Kidney glomerular epithelial cell (primary cell): ENCODE results near the gene KCNIP1.
A peak's percentile ranks its signal among the peaks of the same experiment; 100 is the strongest.

ENCODE experiments used
- DNase-seq: peaks from one replicate; lab custom pipeline; 2025; lab: John Stamatoyannopoulos, UW

Gene KCNIP1

DNA sequence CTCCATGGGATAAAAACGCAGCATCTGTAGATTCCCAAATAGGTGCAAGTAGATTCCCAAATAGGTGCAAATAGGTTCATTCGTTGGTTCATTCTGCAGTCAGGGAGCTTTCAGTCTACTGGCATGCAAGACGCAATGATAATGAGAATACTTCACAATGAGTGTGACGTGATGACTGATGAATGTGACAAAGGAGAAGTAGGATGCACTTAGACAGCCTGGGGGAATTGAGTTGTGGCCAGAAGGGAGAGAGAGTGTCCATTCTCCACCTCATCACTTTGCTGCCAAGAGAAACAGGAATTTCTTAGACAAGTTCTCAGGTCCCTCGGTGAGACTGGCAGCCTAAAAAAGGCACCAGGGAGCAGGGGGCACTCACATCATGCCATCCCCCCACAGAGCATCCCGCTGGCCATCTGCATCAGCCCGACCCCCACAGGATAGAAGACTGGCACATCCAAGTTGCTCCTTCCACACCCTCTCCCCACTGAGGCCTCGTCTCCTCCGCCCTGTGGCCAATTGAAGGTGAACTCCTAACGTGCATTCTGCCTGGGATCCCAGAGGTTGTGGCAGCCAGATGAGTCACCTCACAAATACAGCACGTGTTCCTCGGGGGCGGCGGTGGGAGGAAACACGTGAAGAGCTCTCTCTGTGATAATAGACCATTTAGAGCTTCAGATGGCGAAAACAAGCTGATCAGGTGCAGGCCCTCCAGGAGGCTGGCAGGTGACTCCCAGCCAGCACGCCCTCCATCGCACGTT lies 19.9 kb upstream of the KCNIP1 start:
- no peak for DNase-seq

DNA sequence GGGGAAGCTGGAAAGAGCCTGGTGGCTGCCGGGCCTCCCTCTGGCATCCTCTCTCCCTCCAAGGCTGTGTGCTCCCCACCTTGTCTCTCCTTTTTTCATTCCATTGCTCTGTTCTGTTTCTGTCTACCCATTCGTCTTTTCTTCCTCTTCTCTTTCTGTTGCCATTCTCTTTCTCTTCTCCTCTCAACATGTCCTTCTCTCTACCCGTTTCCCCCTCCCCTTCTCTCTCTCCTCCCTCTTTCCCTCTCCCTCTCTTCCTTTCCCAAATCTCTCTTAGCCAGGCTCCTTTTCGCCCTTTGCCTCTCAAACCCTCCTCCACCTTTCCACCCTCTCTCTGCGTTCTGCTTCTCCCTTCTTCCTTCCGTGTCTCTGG lies 19.4 kb upstream of the KCNIP1 start:
- no peak for DNase-seq

DNA sequence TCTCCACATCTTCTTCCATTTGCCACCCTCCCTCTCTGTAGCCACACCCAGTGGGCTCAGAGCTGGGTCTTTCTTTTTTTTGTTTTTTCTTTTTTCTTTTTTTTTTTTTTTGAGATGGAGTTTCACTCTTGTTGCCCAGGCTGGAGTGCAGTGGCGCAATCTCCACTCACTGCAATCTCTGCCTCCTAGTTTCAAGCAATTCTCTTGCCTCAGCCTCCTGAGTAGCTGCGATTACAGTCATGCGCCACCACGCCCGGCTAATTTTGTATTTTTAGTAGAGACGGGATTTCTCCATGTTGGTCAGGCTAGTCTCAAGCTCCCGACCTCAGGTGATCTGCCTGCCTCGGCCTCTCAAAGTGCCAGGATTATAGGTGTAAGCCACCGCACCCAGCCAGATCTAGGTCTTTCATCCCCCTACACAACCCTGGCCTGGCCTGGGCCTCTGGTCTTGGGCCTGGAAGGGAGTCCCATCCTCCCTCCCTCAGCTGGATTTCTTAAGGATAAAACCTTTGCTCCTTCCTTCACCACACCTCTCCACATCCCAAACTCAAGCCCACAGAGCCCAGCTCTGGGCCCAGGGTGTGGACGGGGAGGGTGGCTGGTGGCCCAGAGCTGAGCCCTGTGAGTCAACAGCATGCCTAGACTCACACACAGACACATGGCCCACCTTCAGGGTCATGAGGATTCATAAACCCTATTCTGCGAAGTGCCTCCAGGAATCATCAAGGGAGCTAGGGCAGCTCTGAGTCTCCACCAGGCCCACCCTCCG lies 18.8 kb upstream of the KCNIP1 start:
- DNase-seq: no peak

GRCh38 chr5:170485616-170485911 lies 18.3 kb upstream of the KCNIP1 start:
- DNase-seq: no peak

DNA sequence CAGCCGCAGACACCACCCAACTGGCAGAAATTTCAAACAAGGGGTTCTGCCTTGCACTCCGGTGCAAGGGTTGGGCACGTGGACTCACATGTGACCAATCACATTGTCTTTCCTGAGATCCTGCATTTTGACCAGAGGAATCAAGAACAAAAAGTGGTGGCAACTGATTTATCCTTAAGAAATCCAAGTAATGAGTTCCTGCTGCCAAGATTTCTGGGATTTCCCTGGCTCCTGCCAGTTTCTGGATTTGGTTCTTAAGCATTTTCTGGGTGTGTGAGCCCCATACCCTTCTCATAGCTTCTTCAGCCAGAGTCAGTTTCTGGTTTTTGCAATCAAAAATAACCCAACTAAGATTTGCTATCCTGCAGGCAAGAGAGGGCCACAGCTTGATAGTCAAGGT lies 17.4 kb upstream of the KCNIP1 start:
- no peak for DNase-seq

DNA sequence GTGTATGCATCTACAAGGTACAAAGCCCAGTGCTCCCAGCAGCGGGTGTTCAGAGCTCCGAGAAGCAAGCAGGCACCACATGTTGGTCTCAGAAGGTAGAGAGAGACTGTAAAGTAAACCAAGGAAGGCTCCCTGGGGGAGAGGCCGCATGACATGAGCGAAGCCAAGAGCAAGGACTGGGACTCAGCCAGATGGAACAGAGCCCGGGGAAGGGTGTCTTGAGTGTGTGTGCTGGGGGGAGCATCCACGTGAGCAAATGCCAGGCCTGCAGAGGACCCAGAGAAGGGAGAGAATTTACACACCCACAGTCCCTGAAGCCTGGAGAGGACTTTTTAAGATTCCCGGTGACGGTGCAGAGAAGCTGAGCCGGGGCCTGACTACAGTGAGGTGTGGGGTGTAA lies 15.2 kb upstream of the KCNIP1 start:
- no peak for DNase-seq

DNA sequence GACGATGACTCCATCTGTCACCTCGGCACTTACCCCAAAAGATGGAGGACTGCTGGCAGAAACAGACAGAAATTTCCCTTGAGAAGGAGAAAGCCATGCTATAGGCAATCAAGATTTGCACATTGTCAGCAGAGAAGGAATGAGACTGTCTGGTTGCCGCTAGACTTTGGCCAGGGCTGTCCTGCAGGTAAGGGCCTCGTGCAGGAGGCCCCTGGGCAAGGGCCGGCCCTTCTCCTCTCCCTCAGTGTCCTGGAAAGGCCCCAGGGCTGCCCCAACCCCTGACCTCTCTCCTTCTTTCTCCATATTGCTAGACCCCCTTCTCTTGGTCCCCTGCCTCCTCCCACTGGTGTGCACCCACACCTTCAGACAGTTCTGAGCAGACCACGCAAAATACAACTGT lies 14.6 kb upstream of the KCNIP1 start:
- no peak for DNase-seq

- DNase-seq: no peak
Observed at GRCh38 chr5:170490381-170490780, 13.4 kb upstream of the KCNIP1 start.

DNA sequence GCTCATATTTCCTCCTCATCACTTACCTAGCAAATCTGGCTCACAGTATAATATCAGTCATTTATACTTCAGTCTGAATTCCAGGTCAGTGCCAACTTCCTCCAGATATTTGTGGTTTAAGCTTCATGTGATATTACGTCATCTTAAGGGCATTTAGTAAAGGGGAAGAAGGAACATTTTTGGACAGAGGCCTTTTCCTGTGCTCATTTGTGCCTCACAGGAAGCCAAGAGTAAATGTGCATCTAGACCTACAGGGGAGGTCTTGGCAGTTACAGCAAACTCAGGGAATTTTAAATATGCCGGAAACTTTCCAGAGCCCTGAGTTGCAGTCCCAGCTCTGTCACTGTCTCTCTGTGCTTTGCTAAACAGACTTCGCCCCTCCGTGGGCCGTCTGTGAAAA lies 12.3 kb upstream of the KCNIP1 start:
- peak; percentile 95 for DNase-seq

DNA sequence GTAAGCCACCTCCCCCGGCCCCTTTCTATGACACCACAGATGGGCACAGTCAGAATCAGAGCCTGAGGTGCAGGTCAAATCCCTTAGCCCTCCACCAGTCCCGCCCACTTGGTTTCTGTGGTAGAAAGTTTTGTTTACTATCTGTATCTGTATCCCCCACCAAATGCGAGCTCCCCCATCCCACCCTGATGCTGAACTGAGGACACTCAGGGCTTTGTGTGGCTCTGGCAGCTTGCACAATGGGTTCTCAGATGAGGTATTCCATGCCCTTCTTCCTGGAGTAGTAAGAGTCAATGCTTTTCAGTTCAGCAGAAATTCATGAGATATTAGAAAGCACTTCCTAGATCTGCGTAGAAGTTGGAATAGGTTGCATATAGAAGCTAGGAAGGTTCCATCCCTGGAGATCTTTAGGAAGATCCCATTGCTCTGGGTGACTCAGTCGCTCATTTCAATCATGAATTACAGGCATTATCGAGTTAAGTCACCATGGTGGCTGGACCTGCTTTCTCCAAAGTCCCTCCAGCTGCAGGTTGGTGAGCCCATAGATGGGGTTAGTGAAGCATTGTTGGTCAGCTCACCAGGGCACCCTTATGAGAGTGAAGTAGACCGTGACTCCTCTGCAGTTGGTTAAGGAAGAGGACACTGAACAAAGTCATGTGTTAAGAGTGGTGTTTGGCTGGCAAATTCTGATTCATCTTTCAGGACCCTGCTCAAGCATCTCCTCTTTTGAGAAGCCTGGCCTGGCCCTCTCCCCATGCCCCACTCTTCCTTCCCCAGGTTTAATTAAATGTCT lies 10.6 kb upstream of the KCNIP1 start:
- DNase-seq: peak; percentile 35

DNA sequence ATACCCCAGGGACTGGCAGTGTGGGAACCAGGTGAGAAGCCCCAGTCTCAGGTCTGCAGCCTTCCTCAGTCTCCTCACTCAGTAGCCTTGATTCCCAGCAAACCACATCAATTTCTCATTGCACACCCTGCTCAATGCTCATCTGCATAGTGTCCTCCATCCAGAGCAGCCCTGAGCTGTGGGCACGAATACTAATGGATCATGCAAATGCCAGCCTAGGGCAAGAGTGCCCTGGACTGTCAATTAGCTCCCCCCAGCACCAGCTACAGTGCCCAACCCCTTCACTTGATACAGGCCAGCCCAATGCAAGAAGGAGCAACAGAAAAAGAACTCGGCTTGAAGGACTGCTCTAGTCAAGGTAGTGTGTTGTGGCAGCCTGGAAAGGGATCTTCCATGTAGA lies 9.8 kb upstream of the KCNIP1 start:
- no peak for DNase-seq

DNA sequence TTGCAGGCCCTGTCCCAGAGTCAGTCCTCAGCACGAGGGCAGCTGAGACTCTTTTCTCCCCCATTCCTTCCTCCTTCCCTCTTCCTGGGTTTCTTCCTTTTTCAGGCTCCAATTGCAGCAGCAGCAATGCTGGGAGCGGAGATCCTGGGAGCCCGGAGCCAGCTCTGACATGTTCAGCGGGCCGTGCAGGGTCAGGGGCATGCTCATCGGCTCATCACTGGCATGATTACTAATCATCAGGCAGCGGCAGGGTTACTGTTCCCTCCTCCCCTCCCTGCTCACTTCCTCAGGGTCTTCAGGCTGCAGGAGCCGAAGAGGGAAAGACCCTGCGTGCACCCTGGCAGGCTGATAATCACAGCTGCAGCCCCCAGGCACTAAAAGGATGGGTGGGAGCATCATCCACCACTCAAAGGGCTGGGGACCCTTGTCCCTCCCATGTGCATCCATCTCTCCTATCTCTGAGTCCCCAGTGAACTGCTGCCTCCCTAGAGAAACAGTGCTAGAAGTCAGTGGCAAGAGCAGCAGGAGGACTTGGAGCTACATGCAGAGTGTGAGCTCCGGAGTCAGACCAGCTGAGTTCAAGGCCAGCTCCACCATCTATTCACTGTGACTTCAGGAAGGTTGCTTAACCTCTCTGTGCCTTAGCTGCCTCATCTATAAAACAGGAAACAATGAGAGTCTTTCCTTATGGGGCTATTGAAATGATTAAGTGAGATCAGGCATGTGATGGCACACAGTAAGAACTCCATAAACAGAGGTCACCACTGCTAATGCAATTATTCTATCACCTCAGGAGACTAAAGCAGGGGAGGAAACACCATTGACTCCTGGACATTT lies 7.8 kb upstream of the KCNIP1 start:
- peak; percentile 49 for DNase-seq

DNA sequence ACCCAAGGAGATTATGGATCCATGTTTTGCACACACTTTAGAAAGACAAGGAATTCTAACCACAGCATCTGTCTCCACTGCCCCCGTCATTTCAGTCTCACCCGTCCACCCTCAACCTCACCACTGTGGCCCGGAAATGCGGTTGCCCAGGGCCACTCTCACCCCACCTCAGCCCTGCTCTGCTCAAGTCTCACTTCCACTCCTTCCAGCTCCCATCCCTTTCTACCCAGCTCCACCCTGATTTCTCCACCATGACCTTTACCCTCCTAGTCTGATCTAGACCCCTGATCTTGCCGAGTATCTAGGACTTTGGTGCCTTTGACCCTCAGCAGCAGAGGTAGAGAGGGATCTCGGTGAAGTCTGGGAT lies 7.2 kb upstream of the KCNIP1 start:
- no peak for DNase-seq

DNA sequence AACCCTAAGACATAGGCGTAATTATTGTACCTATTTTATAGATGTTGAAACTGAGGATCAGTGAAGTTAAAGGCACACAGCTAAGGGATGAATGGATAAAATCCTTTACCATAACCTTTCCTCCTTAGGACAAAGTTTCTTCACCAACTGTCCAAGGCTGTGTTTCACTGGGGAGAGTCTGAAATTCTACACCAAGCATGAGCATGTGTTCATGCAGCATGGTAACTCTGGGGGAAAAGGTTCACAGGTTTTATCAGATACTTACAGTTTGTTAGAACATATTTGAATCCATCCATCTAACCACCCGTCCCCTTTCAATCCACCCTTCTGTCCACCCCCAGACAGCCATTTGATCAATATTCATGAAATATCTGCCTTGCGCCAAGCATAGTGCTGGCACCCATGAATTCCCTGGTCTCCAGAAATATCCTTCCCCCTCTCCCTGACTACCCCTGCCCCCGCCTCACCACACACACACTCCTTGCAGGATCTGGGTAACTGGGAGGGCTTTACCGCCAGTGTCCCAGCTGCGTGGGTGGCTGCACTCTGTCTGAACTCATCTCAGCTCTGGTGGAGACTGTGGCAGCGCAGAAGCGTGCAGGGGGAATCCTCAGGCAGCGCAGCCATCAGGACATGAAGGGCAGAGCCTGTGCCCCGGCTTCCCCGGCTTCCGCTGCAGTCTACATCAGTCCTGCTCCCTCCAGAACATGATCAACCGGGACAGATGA lies 6.3 kb upstream of the KCNIP1 start:
- DNase-seq: no peak

GRCh38 chr5:170498811-170499351 lies 4.9 kb upstream of the KCNIP1 start:
- no peak for DNase-seq

- DNase-seq: no peak
Observed at GRCh38 chr5:170499621-170500020, 4.2 kb upstream of the KCNIP1 start.

DNA sequence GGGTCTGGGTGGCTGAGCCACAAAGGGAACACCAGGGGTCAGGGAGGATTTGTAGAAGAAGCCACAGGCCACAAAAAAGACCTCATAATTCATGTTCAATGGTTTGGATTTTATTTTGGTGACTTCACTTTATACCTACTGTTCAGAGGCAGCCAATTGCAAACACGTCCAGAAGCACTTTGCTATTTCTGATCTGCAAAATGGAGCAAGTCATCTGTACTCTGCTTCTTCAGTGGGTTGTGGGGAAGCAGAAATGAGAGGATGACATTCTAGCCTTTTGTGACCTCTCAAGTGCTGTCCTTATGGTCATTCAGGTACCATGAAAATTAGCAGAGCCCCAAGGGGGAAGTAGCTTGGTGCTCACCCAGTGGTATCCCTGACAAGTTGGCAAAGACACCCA lies 2.5 kb upstream of the KCNIP1 start:
- no peak for DNase-seq

DNA sequence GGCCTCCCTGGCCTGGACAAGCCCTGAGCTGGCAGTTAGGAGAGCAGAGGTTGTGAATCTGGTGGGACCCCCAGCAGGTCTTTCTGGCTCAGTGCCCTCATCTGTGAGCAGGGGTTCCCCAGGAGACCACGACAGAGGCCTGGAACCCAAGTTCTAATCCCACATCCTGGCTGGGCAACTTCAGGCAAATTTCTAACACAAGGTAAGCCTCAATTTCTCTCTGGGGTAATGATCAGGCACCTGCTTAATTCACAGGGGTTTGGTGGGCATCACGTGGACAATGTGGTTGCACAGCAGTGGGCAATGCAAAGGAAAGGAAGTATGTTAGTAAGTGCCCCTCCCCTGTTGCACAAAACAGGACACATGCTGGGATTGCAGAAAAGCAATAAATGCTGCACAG lies 1.9 kb upstream of the KCNIP1 start:
- no peak for DNase-seq

- DNase-seq: no peak
Observed at GRCh38 chr5:170504616-170505266, 921 bp downstream of the KCNIP1 start.

DNA sequence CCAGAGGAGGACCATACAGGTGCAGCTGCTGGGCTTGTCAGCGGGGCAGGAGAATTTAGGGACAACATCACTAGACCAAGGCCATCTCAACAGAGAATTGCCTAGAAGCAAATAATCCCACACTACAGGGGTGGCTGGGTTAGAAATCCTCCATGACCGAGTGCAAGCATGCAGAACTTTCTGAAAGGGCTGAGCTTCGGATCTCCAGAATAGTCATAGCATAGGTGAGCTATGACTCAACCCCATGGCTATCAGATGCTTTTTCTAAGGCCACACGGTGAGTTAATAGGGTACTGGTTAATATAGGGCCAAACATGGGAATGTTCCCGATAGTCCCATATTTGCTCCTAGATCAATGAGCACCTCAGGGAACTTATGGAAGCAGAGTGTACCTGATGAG lies 4.2 kb downstream of the KCNIP1 start:
- DNase-seq: peak; percentile 78
